Esophagus muscularis mucosa (tissue), 4 donors: ENCODE measurements around the gene HMG20B.
"Not testable (repeated sequence)": the region's sequence is repeated elsewhere in the genome, so short reads cannot be mapped to it uniquely, and the experiment has no call there.

ENCODE experiments used
- EP300 ChIP-seq: sonication (generic); formaldehyde crosslinking; IDR thresholded peaks from one replicate; pipeline ENCODE4 v1.6.1; 2017; ENCODE audit warnings: antibody characterized with exemption
- POLR2A ChIP-seq: fragments of 450-650 bp; IDR thresholded peaks from one replicate; pipeline ENCODE4 v1.6.1; 2017; ENCODE audit warnings: antibody characterized with exemption, moderate library complexity, mild to moderate bottlenecking, low read depth
- TF ChIP-seq, protein P1 (sequence below), 3 experiments: fragments of 200-600 bp in 2 of 3; fragments of 450-650 bp in 1 of 3; sonication (generic) in 2 of 3; IDR thresholded peaks; one replicate each; pipeline ENCODE4 v1.5.1; 2017 to 2019; ENCODE audit warnings: antibody characterized with exemption in 3 of 3, mild to moderate bottlenecking in 2 of 3, moderate library complexity in 1 of 3

DNA sequence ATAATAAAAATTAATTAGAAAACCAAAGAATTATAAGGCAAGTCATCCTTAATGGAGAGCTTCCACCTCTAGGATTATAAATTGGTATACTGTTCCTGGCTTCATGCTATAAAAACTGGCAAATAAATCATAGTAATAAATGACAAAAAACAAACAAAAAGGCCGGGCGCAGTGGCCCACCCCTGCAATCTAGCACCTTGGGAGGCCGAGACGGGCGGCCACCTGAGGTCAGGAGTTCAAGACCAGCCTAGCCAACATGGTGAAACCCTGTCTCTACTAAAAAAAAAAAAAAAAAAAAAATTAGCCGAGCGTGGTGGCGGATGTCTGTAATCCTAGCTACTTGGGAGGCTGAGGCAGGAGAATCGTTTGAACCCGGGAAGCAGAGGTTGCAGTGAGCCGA, 2.7 kb upstream of the HMG20B start:
- TF ChIP-seq, protein P1, sequence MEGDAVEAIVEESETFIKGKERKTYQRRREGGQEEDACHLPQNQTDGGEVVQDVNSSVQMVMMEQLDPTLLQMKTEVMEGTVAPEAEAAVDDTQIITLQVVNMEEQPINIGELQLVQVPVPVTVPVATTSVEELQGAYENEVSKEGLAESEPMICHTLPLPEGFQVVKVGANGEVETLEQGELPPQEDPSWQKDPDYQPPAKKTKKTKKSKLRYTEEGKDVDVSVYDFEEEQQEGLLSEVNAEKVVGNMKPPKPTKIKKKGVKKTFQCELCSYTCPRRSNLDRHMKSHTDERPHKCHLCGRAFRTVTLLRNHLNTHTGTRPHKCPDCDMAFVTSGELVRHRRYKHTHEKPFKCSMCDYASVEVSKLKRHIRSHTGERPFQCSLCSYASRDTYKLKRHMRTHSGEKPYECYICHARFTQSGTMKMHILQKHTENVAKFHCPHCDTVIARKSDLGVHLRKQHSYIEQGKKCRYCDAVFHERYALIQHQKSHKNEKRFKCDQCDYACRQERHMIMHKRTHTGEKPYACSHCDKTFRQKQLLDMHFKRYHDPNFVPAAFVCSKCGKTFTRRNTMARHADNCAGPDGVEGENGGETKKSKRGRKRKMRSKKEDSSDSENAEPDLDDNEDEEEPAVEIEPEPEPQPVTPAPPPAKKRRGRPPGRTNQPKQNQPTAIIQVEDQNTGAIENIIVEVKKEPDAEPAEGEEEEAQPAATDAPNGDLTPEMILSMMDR (IDR thresholded peaks at IDR 0.05) = not testable (repeated sequence)
- not testable (repeated sequence) for TF ChIP-seq POLR2A, EP300
